H1 (cell line): ENCODE data around the gene ADGRA3. TPM values are rescaled to one million over a fixed set of nuclear protein-coding genes. Genes with fewer than 3 reads are reported as not detected.

Experiments
- CHD1 ChIP-seq: IDR thresholded peaks from 2 replicates; pipeline ENCODE4 v1.6.1; 2012; ENCODE audit warnings: low read depth, low read length, improper control_type of control experiment
- GABPA ChIP-seq: IDR thresholded peaks from 2 replicates; pipeline ENCODE4 v1.6.1; 2011; ENCODE audit warnings: mild to moderate bottlenecking, low read length, moderate library complexity, borderline replicate concordance; ENCODE audit not compliant: insufficient read depth
- HDAC2 ChIP-seq, 2 experiments: fragments of 300-600 bp in 1 of 2; sonication (generic) in 1 of 2; IDR thresholded peaks; 2 replicates each; pipeline ENCODE4 v1.6.1; 2011 to 2012; ENCODE audit warnings: low read depth in 2 of 2, low read length in 2 of 2, mild to moderate bottlenecking in 2 of 2, moderate library complexity in 2 of 2, borderline replicate concordance in 1 of 2, inconsistent platforms in 1 of 2
- HDAC6 ChIP-seq: IDR thresholded peaks from one replicate; pipeline ENCODE4 v1.7.1; 2012; ENCODE audit warnings: low read depth, mild to moderate bottlenecking, inconsistent platforms, low read length, moderate library complexity
- NANOG ChIP-seq: IDR thresholded peaks from 2 replicates; pipeline ENCODE4 v1.6.1; 2011; ENCODE audit warnings: low read length, low read depth, mild to moderate bottlenecking, inconsistent platforms; ENCODE audit not compliant: insufficient read depth, poor library complexity, severe bottlenecking
- POLR2A ChIP-seq, 2 experiments: IDR thresholded peaks; 1 replicate in 1 of 2; 2 replicates in 1 of 2; pipeline ENCODE4 v1.6.1; 2011; ENCODE audit warnings: low read depth in 2 of 2, low read length in 2 of 2, mild to moderate bottlenecking in 2 of 2; ENCODE audit errors: control extremely low read depth in 1 of 2
- polyA plus RNA-seq, 7 experiments: library from polyadenylated mRNA; depleted of rRNA in 3 of 7; stranded (reverse) in 5 of 7; unstranded in 2 of 7; fragments of >200 nt in 5 of 7; fragments of 200-250 nt in 2 of 7; gene quantifications; 1 replicate in 5 of 7; 2 replicates in 1 of 7; 4 replicates in 1 of 7; pipeline versions ENCODE4 v1.2.1 to v1.2.3, GENCODE V29; 2011 to 2013; ENCODE audit warnings: missing spikeins in 2 of 7, mixed read lengths in 2 of 7
- total RNA-seq: library from RNA; stranded (reverse); fragmentation: NEBNext Ultra II Directional; extraction: Animal tissue kit (Norgen Biotek cat#: 25700); gene quantifications from 2 replicates; pipeline ENCODE4 v1.2.1, GENCODE V29; 2021

Gene ADGRA3
- total and polyA plus RNA-seq, 2 of the 8 experiments (the other 6 are each of a cell fraction or from before 2014, with no cell fraction given): 31.5 to 63.0 TPM

DNA sequence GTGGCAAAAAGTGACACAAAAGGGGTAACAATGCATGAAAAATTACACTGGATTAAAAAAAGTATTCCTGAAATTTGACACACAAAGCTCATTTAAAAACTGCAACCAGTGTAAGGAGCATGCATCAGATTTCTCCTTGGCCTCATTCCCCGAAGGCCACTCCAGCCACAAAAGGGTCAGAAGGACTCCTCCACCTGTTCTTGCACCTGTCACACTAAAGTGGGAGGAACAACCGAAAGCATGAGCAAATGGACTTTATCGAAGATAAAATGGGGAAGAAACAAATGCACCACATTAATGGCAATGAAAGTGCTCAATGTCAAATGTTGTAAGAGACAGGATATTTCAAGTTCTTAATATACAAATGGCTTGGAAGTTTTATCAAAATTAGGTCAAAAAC, 88.2 kb downstream of the ADGRA3 start (continued):
- no peak for TF ChIP-seq HDAC2 (IDR thresholded peaks at IDR 0.05; ENCODE audit: borderline replicate concordance in 1 of 2, low read depth in 2 of 2, low read length in 2 of 2)
- TF ChIP-seq CHD1: no peak
- TF ChIP-seq POLR2A (IDR thresholded peaks at IDR 0.05; ENCODE audit: control extremely low read depth in 1 of 2, low read depth in 2 of 2, low read length in 2 of 2): no peak
- no peak for TF ChIP-seq HDAC6
- TF ChIP-seq NANOG: no peak
- TF ChIP-seq GABPA: no peak
